Suprapubic skin (tissue), 4 donors: ENCODE data around the gene PHACTR4. TPM values are rescaled to one million over a fixed set of nuclear protein-coding genes. Genes with fewer than 3 reads are reported as not detected.
A peak's percentile ranks its signal among the peaks of the same experiment; 100 is the strongest.
"Not testable (repeated sequence)": the region's sequence is repeated elsewhere in the genome, so short reads cannot be mapped to it uniquely, and the experiment has no call there.

ENCODE experiments used
- DNase-seq, 2 donors: peaks; one replicate each; pipeline ENCODE4 v3.0.0-alpha.2; 2019; ENCODE audit warnings: low spot score in 2 of 2
- H3K27ac ChIP-seq: fragments of 200-600 bp; sonication (generic); one replicate; pipeline ENCODE4 v1.5.1; 2019
- H3K27me3 ChIP-seq: fragments of 200-600 bp; sonication (generic); one replicate; pipeline ENCODE4 v1.5.1; 2019
- H3K36me3 ChIP-seq: fragments of 200-600 bp; sonication (generic); one replicate; pipeline ENCODE4 v1.5.1; 2019
- H3K4me1 ChIP-seq: fragments of 200-600 bp; sonication (generic); one replicate; pipeline ENCODE4 v1.5.1; 2019
- H3K4me3 ChIP-seq: fragments of 200-600 bp; sonication (generic); one replicate; pipeline ENCODE4 v1.5.1; 2019; ENCODE audit warnings: mild to moderate bottlenecking
- H3K9me3 ChIP-seq: fragments of 200-600 bp; sonication (generic); one replicate; pipeline ENCODE4 v1.5.1; 2019
- EP300 ChIP-seq: sonication (generic); formaldehyde crosslinking; IDR thresholded peaks from one replicate; pipeline ENCODE4 v1.6.1; 2017; ENCODE audit warnings: antibody characterized with exemption
- POLR2A ChIP-seq, 2 donors: fragments of 450-650 bp; IDR thresholded peaks; one replicate each; pipeline ENCODE4 v1.6.1; 2017; ENCODE audit warnings: antibody characterized with exemption in 2 of 2, mild to moderate bottlenecking in 2 of 2, moderate library complexity in 2 of 2
- POLR2AphosphoS5 ChIP-seq, 3 donors: sonication (generic); formaldehyde crosslinking; IDR thresholded peaks; one replicate each; pipeline ENCODE4 v1.6.1; 2017; ENCODE audit warnings: antibody characterized with exemption in 3 of 3
- WGBS: methylation state at CpG from one replicate; pipeline ENCODE4 v1.1.5; 2018; 5-methylcytosine and 5-hydroxymethylcytosine counted together
- total RNA-seq, 4 donors: library from RNA; depleted of rRNA; stranded (reverse); fragments of >200 nt; gene quantifications; one replicate each; pipeline ENCODE4 v1.1.0, GENCODE V29; 2016
- TF ChIP-seq, protein P1 (sequence below), 2 donors: fragments of 200-600 bp in 1 of 2; fragments of 450-650 bp in 1 of 2; sonication (generic) in 1 of 2; IDR thresholded peaks; one replicate each; pipeline ENCODE4 v1.5.1; 2016 to 2019; ENCODE audit warnings: antibody characterized with exemption in 2 of 2, mild to moderate bottlenecking in 1 of 2, moderate library complexity in 1 of 2

PHACTR4 gene
- total RNA-seq, 4 donors from 2014 or later, result 29.0 to 64.2 (median 47.5) TPM

DNA sequence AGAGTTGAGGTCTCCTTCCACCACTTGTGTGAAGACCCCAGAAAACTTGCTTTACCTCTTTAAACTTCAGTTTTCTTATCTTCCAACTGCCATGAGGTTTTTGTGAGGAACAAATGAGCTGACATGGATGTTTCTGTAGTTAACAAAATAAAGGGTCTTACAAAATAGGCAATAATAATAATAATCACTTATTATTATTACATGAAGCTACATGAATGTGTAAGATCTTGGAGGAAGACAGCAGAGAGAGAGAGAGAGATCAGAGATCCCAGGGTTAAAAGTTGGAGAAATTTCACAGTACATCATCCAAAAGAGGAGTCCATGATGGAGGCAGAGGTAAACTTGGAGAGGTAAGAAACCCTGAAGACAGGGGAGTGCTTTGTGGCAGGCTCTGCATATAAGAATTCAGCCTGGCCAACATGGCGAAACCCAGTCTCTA, 147.0 kb downstream of the PHACTR4 start:
- Histone ChIP-seq H3K4me3 (no peak overlapping the region), H3K9me3 (no peaks in the 10 kb centered on the region), H3K4me1 (peaks cover 19% of the 10 kb centered on the region), H3K27me3 (no peaks in the 10 kb centered on the region), H3K36me3 (peaks cover 37% of the 10 kb centered on the region), H3K27ac (no peak overlapping the region)
- 92% methylated on average over 1 of the region's 1 CpG for WGBS
- no peak for DNase-seq
- no peak for TF ChIP-seq EP300

DNA sequence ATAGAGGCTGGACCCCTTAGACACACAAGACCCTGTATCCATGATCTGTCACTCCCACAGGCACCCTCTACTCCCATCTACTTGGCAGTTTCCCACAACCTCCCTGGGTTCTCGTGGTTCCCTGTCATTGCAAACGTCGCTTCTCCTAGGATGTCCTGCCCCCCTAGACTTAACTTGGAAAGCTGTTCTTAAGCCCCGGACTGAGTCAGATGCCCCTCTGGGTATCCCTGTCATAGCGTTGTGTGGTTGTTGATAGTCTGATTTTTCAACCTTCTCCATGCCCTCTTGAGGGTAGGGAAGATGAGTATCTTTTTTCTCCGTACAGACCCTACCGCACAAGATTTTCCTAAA, 148.1 kb downstream of the PHACTR4 start:
- TF ChIP-seq POLR2A (IDR thresholded peaks at IDR 0.05), result no peak
- TF ChIP-seq POLR2AphosphoS5 (IDR thresholded peaks at IDR 0.05), result no peak
- TF ChIP-seq, protein P1, sequence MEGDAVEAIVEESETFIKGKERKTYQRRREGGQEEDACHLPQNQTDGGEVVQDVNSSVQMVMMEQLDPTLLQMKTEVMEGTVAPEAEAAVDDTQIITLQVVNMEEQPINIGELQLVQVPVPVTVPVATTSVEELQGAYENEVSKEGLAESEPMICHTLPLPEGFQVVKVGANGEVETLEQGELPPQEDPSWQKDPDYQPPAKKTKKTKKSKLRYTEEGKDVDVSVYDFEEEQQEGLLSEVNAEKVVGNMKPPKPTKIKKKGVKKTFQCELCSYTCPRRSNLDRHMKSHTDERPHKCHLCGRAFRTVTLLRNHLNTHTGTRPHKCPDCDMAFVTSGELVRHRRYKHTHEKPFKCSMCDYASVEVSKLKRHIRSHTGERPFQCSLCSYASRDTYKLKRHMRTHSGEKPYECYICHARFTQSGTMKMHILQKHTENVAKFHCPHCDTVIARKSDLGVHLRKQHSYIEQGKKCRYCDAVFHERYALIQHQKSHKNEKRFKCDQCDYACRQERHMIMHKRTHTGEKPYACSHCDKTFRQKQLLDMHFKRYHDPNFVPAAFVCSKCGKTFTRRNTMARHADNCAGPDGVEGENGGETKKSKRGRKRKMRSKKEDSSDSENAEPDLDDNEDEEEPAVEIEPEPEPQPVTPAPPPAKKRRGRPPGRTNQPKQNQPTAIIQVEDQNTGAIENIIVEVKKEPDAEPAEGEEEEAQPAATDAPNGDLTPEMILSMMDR (IDR thresholded peaks at IDR 0.05), result no peak
- TF ChIP-seq EP300, result no peak
- peaks cover 19% of the 10 kb centered on the region for H3K4me1 ChIP-seq
- H3K27me3 ChIP-seq, result no peaks in the 10 kb centered on the region
- WGBS, result 7% methylated on average over 7 of the region's 7 CpGs
- H3K36me3 ChIP-seq, result peaks cover 26% of the 10 kb centered on the region
- no peak for DNase-seq
- no peaks in the 10 kb centered on the region for H3K9me3 ChIP-seq
- H3K4me3 ChIP-seq, result peak overlapping the region; percentile 64
- peak overlapping the region; percentile 87 for H3K27ac ChIP-seq

DNA sequence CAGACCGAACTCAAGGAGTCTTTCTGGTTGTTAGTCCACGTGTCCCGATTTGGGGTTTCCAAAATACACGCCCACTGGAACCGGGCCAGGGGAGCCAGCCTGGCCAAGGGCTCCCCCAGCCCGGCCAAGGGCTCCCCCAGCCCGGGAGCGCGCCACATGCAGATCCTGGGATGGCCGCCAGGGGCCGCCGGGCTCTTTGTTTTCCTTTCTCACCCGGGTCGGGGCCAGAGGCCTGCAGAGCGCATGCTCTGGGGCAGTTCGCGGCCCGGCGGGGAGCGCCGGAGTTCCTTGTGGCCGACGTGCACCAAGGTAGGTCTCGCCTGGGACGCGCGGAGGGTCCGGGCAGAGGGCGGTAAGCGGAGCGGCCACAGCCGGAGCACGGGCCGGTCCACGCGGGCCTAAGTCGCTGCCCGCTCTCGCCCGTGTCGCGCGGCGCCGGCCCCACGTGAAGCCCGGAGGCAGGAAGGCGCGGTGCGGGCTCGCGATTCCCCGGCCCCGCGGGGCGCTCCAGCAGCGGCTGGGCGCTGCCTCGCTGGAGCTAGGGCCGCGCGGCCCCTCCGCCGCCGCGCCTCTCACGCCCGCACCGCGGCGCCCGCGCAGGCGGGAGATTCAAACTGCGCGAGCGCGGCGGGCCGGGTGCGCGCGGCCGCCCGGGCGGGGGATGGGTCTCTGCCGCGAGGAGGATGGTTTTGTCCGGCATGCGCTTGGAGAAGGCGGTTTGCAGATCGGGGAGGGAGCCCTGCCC, 148.6 kb downstream of the PHACTR4 start:
- Histone ChIP-seq H3K9me3 (no peaks in the 10 kb centered on the region), H3K4me3 (peak overlapping the region; percentile 64), H3K27ac (peak overlapping the region; percentile 87), H3K27me3 (no peaks in the 10 kb centered on the region), H3K4me1 (peaks cover 19% of the 10 kb centered on the region), H3K36me3 (peaks cover 21% of the 10 kb centered on the region)
- DNase-seq, result peak; percentile 93 to 94
- peak in 1 of 3 donors; percentile 34 for TF ChIP-seq POLR2AphosphoS5 (IDR thresholded peaks at IDR 0.05)
- TF ChIP-seq, protein P1 (IDR thresholded peaks at IDR 0.05), result peak; percentile 94 to 97
- no peak for TF ChIP-seq POLR2A (IDR thresholded peaks at IDR 0.05)
- WGBS, result 0% methylated on average over 7 of the region's 92 CpGs

DNA sequence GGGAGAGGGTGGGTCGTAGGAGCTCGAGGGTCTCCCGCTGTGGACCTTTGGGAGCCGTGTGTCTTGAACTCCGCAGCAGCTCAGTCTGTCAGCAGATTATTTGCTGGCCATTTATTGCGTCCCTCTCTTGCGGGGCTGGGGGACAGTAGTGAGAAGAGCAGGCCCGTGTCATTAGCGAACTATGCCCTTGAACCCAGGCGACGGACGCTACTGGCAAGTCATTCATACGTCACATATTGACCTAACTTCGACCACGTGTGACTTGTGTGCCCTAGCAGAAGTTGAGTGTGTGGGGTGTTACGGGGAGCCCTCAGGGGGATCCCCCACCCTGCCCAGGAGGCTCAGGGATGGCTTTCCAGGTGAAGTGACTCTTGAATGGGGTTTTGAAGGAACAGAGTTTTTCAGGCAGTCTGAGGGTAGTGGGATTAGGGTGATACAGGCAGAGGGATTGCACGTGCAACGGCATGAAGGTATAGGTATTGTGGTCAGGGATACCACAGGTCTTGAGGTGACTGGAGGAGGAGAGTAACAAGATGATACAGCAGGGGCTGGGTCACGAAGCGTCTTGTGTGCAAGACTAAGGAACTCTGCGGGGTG, 149.3 kb downstream of the PHACTR4 start:
- TF ChIP-seq, protein P1 (IDR thresholded peaks at IDR 0.05), result no peak
- H3K36me3 ChIP-seq, result peaks cover 14% of the 10 kb centered on the region
- H3K27ac ChIP-seq, result peak overlapping the region; percentile 87
- H3K4me3 ChIP-seq, result peak overlapping the region; percentile 64
- no peaks in the 10 kb centered on the region for H3K9me3 ChIP-seq
- H3K27me3 ChIP-seq, result no peaks in the 10 kb centered on the region
- WGBS, result 11% methylated on average over 19 of the region's 21 CpGs
- peaks cover 19% of the 10 kb centered on the region for H3K4me1 ChIP-seq
- DNase-seq, result no peak

DNA sequence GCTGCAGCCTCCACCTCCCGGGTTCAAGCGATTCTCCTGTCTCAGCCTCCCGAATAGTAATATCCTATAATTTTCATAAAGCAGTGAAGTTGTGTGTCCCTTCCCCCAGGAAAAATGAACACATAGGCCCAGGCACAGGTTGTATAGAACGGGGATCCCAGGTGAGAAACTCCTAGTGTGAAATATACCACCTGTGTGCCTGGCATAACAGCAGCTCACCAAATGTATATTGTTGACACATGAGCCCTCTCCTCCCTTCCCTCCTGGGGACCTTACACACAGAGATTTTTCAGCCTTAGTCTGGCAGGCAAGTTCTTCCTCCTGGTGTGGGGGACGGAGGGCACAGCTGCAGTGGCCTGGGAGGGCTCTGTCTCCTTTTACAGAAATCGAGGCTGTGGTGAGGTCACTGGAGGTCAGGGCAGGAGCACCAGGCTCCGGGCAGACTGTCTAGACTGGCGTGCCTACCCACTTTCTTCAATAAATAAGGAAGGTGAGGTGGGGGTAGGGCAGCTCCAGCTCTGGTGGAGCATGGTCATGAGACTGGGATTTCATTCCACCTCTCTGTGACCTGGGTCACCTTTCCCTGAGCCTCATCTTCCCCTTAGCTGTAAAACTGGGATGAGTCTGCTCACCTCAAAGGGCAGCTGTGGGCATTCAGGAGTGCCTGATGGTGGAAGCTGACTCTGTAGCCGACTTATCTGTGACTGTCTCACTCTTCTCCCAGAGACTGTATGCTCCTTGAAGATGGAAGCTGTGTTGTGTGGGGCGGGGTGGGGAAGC, 150.6 kb downstream of the PHACTR4 start:
- no peak for DNase-seq
- H3K4me1 ChIP-seq, result peaks cover 19% of the 10 kb centered on the region
- TF ChIP-seq EP300 (no peak), POLR2AphosphoS5 (IDR thresholded peaks at IDR 0.05) (no peak), POLR2A (IDR thresholded peaks at IDR 0.05) (no peak)
- TF ChIP-seq, protein P1 (IDR thresholded peaks at IDR 0.05), result no peak
- 74% methylated on average over 10 of the region's 10 CpGs for WGBS
- H3K27me3 ChIP-seq, result no peaks in the 10 kb centered on the region
- no peaks in the 10 kb centered on the region for H3K9me3 ChIP-seq
- no peak overlapping the region for H3K27ac ChIP-seq
- no peak overlapping the region for H3K4me3 ChIP-seq
- peaks cover 3% of the 10 kb centered on the region for H3K36me3 ChIP-seq

DNA sequence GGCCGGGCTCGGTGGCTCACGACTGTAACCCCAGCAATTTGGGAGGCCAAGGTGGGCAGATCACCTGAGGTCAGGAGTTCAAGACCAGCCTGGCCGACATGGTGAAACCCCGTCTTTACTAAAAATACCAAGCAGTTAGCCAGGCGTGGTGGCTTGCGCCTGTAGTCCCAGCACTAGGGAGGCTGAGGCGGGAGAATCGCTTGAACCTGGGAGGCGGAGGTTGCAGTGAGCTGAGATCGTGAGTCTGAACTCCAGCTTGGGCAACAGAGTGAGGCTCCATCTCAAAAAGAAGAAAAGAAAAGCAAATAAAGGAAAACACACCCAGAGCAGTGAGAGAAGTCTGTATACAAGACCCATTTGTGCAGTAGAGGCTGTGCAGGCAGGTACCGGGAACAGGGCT, 151.3 kb downstream of the PHACTR4 start:
- H3K27ac ChIP-seq, H3K4me3 ChIP-seq, H3K9me3 ChIP-seq, H3K36me3 ChIP-seq, DNase-seq, H3K27me3 ChIP-seq: not testable (repeated sequence)
- H3K4me1 ChIP-seq, result peaks cover 19% of the 10 kb centered on the region
- 85% methylated on average over 12 of the region's 12 CpGs for WGBS
